Measurements from ENCODE around the gene PGD.
"Not testable (repeated sequence)": the region's sequence is repeated elsewhere in the genome, so short reads cannot be mapped to it uniquely, and the experiment has no call there.

Gene PGD

DNA sequence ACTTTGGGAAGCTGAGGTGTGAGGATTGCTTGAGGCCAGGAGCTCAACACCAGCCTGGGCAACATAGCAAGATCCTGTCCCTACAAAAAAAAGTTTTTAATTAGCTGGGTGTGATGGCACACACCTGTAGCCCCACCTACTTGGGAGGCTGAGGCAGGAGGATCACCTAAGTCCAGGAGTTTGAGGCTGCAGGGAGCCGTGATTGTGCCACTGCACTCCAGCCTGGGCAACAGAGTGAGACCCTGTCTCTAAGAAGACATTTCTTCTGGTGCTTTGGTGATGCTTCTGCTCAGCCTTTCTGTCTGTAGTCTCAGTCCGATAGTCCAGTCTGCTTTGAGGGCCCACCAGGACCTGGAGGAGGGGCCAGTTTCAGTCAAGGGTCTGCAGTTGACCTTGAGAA lies 8.3 kb downstream of the PGD start:
- no peaks in the 10 kb centered on the region for H3K9me3 ChIP-seq (ENCODE audit: insufficient read depth, low read length)
- no peak for TF ChIP-seq EZH2phosphoT487 (conservative IDR thresholded peaks at IDR 0.05; ENCODE audit: low read length)
- TF ChIP-seq, protein P1, sequence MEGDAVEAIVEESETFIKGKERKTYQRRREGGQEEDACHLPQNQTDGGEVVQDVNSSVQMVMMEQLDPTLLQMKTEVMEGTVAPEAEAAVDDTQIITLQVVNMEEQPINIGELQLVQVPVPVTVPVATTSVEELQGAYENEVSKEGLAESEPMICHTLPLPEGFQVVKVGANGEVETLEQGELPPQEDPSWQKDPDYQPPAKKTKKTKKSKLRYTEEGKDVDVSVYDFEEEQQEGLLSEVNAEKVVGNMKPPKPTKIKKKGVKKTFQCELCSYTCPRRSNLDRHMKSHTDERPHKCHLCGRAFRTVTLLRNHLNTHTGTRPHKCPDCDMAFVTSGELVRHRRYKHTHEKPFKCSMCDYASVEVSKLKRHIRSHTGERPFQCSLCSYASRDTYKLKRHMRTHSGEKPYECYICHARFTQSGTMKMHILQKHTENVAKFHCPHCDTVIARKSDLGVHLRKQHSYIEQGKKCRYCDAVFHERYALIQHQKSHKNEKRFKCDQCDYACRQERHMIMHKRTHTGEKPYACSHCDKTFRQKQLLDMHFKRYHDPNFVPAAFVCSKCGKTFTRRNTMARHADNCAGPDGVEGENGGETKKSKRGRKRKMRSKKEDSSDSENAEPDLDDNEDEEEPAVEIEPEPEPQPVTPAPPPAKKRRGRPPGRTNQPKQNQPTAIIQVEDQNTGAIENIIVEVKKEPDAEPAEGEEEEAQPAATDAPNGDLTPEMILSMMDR (IDR thresholded peaks at IDR 0.05; ENCODE audit: insufficient read depth, low read length, poor library complexity, severe bottlenecking): no peak
- peaks cover 15% of the 10 kb centered on the region; the same call in 1 of the 2 replicates for H3K36me3 ChIP-seq (ENCODE audit: low read length)
- no peaks in the 10 kb centered on the region for H3K27me3 ChIP-seq (ENCODE audit: low read length)
- no peak overlapping the region for H3K27ac ChIP-seq (ENCODE audit: low read depth, low read length)
- no peaks in the 10 kb centered on the region for H3K9me2 ChIP-seq (replicated peaks; ENCODE audit: insufficient read depth, low read length)
- H3K79me2 ChIP-seq (ENCODE audit: insufficient read depth, low read length): no peaks in the 10 kb centered on the region
- no peak overlapping the region for H2AFZ ChIP-seq (ENCODE audit: low read depth, low read length, severe bottlenecking)
- H3K4me3 ChIP-seq (ENCODE audit: insufficient read depth, low read length, poor library complexity, severe bottlenecking): no peak overlapping the region
- H3F3A ChIP-seq (ENCODE audit: insufficient read depth): no peaks in the 10 kb centered on the region
- no peak overlapping the region for H3K9ac ChIP-seq (ENCODE audit: low read length)
- no peaks in the 10 kb centered on the region for H4K20me1 ChIP-seq (ENCODE audit: low read depth, low read length)
- H3K4me2 ChIP-seq (ENCODE audit: low read depth, low read length, poor library complexity, severe bottlenecking): no peak overlapping the region

DNA sequence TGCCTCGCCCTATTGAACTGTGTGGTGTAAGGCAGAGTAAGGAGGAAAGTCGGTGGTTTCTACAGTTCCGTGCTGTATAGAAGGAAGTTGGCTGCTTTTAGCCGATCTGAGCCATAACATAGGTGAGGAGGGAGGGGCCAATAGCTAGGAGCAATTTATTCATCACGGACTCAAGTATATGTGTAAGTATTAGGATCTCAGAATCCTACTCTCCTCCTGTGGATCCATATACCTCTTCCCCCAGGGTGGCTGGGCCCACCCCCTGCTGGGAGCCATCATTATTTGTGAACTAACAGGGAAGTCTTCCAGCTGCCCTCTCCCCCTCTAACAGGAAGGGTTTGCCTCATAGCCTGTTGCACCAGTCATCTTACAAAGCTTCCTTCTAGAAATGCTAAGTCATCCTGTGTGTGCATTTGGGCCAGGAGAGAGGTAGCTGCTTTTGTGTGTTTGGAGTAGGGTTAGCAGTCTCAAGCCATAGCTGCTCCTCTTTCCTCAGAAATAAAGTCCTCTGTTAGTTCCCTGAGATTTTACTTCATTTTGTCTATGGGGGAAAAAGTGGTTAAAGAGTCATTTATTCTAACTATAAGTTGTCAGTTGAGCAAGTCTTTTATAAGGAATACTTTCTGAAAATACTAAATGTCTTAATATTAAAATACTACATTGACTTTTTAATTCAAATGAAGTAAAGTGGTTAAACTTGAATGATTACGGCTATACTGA lies 16.5 kb downstream of the PGD start:
- no peak overlapping the region for H3K27ac ChIP-seq (ENCODE audit: low read depth, low read length)
- peaks cover 16% of the 10 kb centered on the region; the same call in 1 of the 2 replicates for H3K36me3 ChIP-seq (ENCODE audit: low read length)
- no peaks in the 10 kb centered on the region for H3K79me2 ChIP-seq (ENCODE audit: insufficient read depth, low read length)
- no peak overlapping the region for H3K4me3 ChIP-seq (ENCODE audit: insufficient read depth, low read length, poor library complexity, severe bottlenecking)
- no peak for TF ChIP-seq EZH2phosphoT487 (conservative IDR thresholded peaks at IDR 0.05; ENCODE audit: low read length)
- TF ChIP-seq, protein P1 (IDR thresholded peaks at IDR 0.05; ENCODE audit: insufficient read depth, low read length, poor library complexity, severe bottlenecking): no peak
- no peak overlapping the region for H3K4me2 ChIP-seq (ENCODE audit: low read depth, low read length, poor library complexity, severe bottlenecking)
- no peaks in the 10 kb centered on the region for H3K9me2 ChIP-seq (replicated peaks; ENCODE audit: insufficient read depth, low read length)
- no peaks in the 10 kb centered on the region for H4K20me1 ChIP-seq (ENCODE audit: low read depth, low read length)
- H3K9me3 ChIP-seq (ENCODE audit: insufficient read depth, low read length): no peaks in the 10 kb centered on the region
- H3K9ac ChIP-seq (ENCODE audit: low read length): no peak overlapping the region
- H3F3A ChIP-seq (ENCODE audit: insufficient read depth): no peaks in the 10 kb centered on the region
- no peaks in the 10 kb centered on the region for H3K27me3 ChIP-seq (ENCODE audit: low read length)
- H2AFZ ChIP-seq (ENCODE audit: low read depth, low read length, severe bottlenecking): no peak overlapping the region

DNA sequence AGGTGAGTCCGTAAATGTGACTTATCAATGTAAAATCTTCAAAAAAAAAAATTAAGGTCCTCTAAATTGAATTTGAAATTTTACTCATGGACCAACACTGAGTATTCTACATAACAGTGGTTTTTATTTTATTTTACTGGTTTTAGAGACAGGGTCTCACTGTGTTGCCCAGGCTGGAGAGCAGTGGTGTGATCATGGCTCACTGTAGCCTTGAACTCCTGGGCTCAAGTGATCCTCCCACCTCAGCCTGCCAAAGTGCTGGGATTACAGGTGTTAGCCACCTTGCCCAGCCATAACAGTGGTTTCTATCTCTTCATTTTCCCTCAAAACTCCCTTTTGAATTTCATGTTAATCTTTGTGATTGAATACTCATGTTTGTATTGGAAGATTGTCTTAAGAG lies 17.1 kb downstream of the PGD start:
- H3K9ac ChIP-seq (ENCODE audit: low read length); H3K4me2 ChIP-seq (ENCODE audit: low read depth, low read length, poor library complexity, severe bottlenecking): not testable (repeated sequence)

DNA sequence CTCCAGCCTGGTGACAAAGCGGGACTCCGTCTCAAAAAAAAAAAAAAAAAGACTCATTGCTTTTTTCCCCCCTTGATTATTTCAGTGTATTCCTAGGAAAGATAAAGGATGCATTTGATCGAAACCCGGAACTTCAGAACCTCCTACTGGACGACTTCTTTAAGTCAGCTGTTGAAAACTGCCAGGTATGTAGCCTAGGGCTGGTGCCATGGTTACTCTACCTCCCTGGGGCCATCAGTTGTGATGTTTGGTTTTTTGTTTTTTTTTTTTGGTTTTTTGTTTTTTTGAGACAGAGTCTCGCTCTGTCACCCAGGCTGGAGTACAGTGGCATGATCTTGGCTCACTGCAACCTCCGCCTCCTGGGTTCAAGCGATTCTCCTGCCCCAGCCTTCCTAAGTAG lies 19.9 kb downstream of the PGD start:
- not testable (repeated sequence) for H3K9me2 ChIP-seq (replicated peaks; ENCODE audit: insufficient read depth, low read length); H2AFZ ChIP-seq (ENCODE audit: low read depth, low read length, severe bottlenecking); H3K4me3 ChIP-seq (ENCODE audit: insufficient read depth, low read length, poor library complexity, severe bottlenecking); H3K27me3 ChIP-seq (ENCODE audit: low read length); H3K79me2 ChIP-seq (ENCODE audit: insufficient read depth, low read length); H3K27ac ChIP-seq (ENCODE audit: low read depth, low read length); H3F3A ChIP-seq (ENCODE audit: insufficient read depth); H4K20me1 ChIP-seq (ENCODE audit: low read depth, low read length); H3K4me2 ChIP-seq (ENCODE audit: low read depth, low read length, poor library complexity, severe bottlenecking); H3K36me3 ChIP-seq (ENCODE audit: low read length); H3K9me3 ChIP-seq (ENCODE audit: insufficient read depth, low read length); H3K9ac ChIP-seq (ENCODE audit: low read length)

More for the DNA sequence above, 17.1 kb downstream of the PGD start:
- H3K9me3 ChIP-seq (ENCODE audit: insufficient read depth, low read length); H3K79me2 ChIP-seq (ENCODE audit: insufficient read depth, low read length); H3F3A ChIP-seq (ENCODE audit: insufficient read depth); H2AFZ ChIP-seq (ENCODE audit: low read depth, low read length, severe bottlenecking); H3K4me3 ChIP-seq (ENCODE audit: insufficient read depth, low read length, poor library complexity, severe bottlenecking); H3K27me3 ChIP-seq (ENCODE audit: low read length); H4K20me1 ChIP-seq (ENCODE audit: low read depth, low read length); H3K9me2 ChIP-seq (replicated peaks; ENCODE audit: insufficient read depth, low read length); H3K27ac ChIP-seq (ENCODE audit: low read depth, low read length): not testable (repeated sequence)
- peaks cover 16% of the 10 kb centered on the region; the same call in 1 of the 2 replicates for H3K36me3 ChIP-seq (ENCODE audit: low read length)

All from SU-DHL-6 (cell line).